GM10248 (cell line): ENCODE measurements around the gene YIPF2.

ENCODE experiments used
- CTCF ChIA-PET: fragments of 300-600 bp; sonication (Branson Sonifier 250); formaldehyde crosslinking; extraction: SDS; loops from one replicate; lab custom pipeline; 2021; ENCODE audit warnings: antibody characterized with exemption; lab: Yijun Ruan, JAX
- POLR2A ChIA-PET: fragments of 350-650 bp; sonication (Branson Sonifier 250); formaldehyde crosslinking; extraction: SDS; loops from one replicate; lab custom pipeline; 2020; ENCODE audit warnings: antibody characterized with exemption; lab: Yijun Ruan, JAX
- DNase-seq: peaks from one replicate; pipeline ENCODE4 v3.0.0; 2012; ENCODE audit errors: extremely low spot score
- CTCF ChIP-seq: IDR thresholded peaks from 2 replicates; pipeline ENCODE4 v1.5.1; 2012; ENCODE audit warnings: mild to moderate bottlenecking, low read depth; ENCODE audit errors: extremely low read depth, missing control alignments, control extremely low read depth

The YIPF2 gene

DNA sequence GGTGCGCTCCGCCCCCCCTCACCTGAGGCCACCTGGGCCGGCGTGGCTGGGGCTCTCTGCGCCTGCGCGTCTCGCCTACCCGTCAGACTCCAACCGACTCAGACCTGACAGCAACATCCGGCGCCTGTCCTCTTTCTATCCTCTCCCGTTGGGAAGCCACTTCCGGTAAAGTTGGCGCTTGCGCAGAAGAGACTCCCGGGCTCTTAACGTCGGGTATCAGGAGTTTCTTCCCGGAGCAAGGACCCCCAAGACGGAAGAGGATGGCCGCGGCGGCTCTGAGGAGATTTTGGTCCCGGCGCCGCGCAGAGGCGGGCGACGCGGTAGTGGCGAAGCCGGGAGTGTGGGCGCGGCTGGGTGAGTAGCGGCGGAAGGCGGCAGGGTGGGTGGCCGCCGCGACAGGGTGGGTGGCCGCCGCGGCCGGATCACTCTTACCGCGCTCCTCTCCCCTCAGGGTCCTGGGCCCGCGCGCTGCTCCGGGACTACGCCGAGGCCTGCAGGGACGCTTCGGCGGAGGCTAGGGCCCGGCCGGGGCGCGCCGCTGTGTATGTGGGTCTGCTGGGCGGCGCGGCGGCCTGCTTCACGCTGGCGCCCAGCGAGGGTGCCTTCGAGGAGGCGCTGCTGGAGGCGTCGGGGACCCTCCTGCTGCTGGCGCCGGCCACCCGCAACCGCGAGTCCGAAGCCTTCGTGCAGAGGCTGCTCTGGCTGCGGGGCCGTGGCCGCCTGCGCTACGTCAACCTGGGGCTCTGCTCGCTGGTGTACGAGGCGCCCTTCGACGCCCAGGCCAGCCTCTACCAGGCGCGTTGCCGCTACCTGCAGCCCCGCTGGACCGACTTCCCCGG, at the start of gene YIPF2, which contains the start of gene TIMM29:
Gene YIPF2 (minus strand): TSS at position 77 of the 839 bp plus-strand sequence. CDS start 229 bp downstream, outside the sequence.
Gene TIMM29 (plus strand): TSS at position 249 of the 839 bp plus-strand sequence. CDS start 12 bp downstream, at position 261.
- POLR2A ChIA-PET = no interaction called here
- CTCF ChIA-PET = interaction anchor here (1.1 to 5.1 kb wide), 3 partner anchors 13 to 58 kb away, joined by 3 to 38 read pairs (median 3); no protein-coding TSS in a partner anchor
- TF ChIP-seq CTCF = no peak

DNA sequence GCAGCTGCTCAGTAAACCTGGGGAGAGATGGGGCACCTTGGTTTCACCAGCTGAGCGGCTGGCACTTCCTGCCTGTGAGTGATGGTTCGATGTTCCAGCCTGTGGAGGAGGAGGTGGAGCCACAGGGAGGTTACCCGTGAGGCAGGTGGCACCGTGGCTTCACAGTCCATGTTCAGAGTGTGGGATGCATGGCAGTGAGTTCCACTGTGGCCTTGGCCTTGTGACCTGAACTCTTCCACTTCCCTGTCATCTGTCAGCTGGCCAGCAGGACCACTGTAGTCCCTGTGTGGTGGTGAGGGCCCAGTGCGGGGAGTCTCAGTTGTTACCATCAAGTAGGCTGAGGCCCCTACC, 49.3 kb upstream of the YIPF2 start:
- CTCF ChIA-PET = interaction anchor here (1.5 to 3.0 kb wide), 4 partner anchors 8 to 41 kb away, joined by 3 to 8 read pairs (median 6); no protein-coding TSS in a partner anchor
- no peak for DNase-seq
- no peak for TF ChIP-seq CTCF
- POLR2A ChIA-PET = no interaction called here

More for the DNA sequence above, at the start of gene YIPF2, which contains the start of gene TIMM29:
- peak; percentile 98 for DNase-seq

DNA sequence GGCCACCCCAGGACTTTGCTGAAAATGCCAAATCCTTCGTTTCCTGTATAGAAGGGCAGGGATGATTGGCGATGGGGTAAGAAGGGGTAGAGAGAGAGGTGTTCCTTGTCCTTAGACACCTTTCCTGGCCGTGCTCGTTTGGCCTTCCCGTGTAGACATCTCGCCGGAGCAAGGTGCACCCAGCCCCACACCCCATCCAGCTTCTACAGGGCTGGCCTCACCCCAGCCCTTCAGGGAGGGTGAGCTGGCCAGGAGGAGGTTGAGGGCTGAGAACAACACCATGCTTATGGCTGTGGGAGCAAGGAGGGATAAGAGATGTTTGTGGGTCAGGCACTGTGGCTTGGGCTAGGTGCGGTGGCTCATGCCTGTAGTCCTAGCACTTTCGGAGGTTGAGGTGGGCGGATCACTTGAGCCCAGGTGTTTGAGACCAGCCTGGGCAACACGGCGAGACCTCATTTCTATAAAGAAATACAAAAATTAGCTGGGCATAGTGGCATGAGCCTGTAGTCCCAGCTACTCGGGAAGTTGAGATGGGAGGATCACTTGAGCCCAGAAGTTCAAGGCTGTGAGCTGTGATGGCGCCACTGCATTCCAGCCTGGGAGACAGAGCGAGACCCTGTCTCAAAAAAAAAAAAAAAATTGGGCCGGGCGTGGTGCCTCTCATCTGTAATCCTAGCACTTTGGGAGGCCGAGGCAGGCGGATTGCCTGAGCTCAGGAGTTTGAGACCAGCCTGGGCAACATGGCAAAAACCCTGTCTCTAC, 47.9 kb upstream of the YIPF2 start:
- no peak for DNase-seq
- POLR2A ChIA-PET = no interaction called here
- TF ChIP-seq CTCF = no peak
- CTCF ChIA-PET = interaction anchor here (0.9 to 3.4 kb wide), 4 partner anchors 12 to 60 kb away, joined by 3 to 11 read pairs (median 7); no protein-coding TSS in a partner anchor

DNA sequence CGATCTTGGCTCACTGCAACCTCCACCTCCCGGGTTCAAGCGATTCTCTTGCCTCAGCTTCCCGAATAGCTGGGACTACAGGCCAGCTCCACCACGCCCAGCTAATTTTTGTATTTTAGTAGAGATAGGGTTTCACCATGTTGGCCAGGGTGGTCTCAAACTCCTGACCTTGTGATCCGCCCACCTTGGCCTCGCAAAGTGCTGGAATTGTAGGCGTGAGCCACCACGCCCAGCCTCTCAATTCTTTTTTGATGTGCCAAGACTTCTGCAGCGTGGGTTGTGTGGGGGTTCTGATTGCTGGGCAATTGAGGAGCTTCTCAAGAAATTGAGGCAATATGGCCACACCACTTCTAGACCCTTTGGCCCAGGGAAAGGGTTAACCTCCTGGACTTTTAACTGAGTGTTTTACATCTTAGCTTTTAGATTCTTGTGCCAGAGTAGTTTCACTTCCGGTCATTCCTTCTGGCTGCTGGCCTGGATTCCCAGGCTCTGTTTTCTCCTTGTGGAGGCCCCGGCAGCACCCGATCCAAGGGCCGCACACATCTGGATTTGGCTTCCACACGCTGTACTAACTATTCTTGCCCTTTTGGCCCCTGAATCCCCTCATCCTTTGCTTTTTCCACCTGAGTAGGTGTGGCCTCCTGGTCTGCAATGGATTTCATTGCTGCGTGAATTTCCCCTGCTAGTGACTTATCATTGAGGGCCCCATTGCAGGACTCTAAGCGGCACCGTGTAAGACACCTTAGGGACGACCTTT, 47.1 kb upstream of the YIPF2 start:
- no peak for TF ChIP-seq CTCF
- DNase-seq = no peak
- ChIA-PET CTCF (interaction anchor here (0.9 to 3.4 kb wide), 6 partner anchors 9 to 60 kb away, joined by 3 to 11 read pairs (median 4); partner anchors contain the start of gene SMARCA4), POLR2A (no interaction called here)

GRCh38 chr19:10971107-10971726, 42.8 kb upstream of the YIPF2 start:
- DNase-seq = no peak
- no peak for TF ChIP-seq CTCF
- ChIA-PET POLR2A (interaction anchor here (0.7 kb wide), 1 partner anchor 15 kb away, joined by 3 read pairs; no protein-coding TSS in a partner anchor), CTCF (interaction anchor here (1.1 kb wide), 1 partner anchor 100 kb away, joined by 3 read pairs; the partner anchor contains the start of gene CARM1)
